ENCODE measurements around the gene PALM2AKAP2. TPM values are rescaled to one million over a fixed set of nuclear protein-coding genes. Genes with fewer than 3 reads are reported as not detected.

Gene PALM2AKAP2
- total RNA-seq, 2 donors from 2014 or later, result 0.49 to 1.1 TPM

- no peak for TF ChIP-seq CTCF (conservative IDR thresholded peaks at IDR 0.05)
- Histone ChIP-seq H3K9ac (ENCODE audit: extremely low read depth, low read length, poor library complexity, severe bottlenecking) (no peak overlapping the region), H3K27me3 (ENCODE audit: control insufficient read depth, insufficient read depth, low read length, poor library complexity, severe bottlenecking) (no peaks in the 10 kb centered on the region), H3K4me3 (ENCODE audit: low read length) (no peak overlapping the region), H3K4me1 (ENCODE audit: control insufficient read depth, insufficient read depth, low read length) (no peaks in the 10 kb centered on the region), H3K9me3 (ENCODE audit: control insufficient read depth, low read length) (no peaks in the 10 kb centered on the region), H3K27ac (ENCODE audit: low read depth, low read length) (no peak overlapping the region), H3K36me3 (ENCODE audit: control insufficient read depth, insufficient read depth, low read length) (no peaks in the 10 kb centered on the region)
- no peak overlapping the region for H3K4me3 Mint-ChIP-seq
- H3K9me3 Mint-ChIP-seq, result no peaks in the 10 kb centered on the region
- no peaks in the 10 kb centered on the region for H3K36me3 Mint-ChIP-seq (ENCODE audit: low read depth)
- peaks cover 5% of the 10 kb centered on the region for H3K4me1 Mint-ChIP-seq
- no peak for DNase-seq
- peaks cover 8% of the 10 kb centered on the region for H3K27me3 Mint-ChIP-seq (ENCODE audit: insufficient read depth)
- WGBS, 2 experiments (ENCODE audit: insufficient coverage in 1 of 2, insufficient read length in 1 of 2), result 80 to 92% methylated on average over 2 to 3 of the region's 3 CpGs
- H3K27ac Mint-ChIP-seq, result no peak overlapping the region
Observed at GRCh38 chr9:109789971-109790370, 10.0 kb downstream of the PALM2AKAP2 start.

DNA sequence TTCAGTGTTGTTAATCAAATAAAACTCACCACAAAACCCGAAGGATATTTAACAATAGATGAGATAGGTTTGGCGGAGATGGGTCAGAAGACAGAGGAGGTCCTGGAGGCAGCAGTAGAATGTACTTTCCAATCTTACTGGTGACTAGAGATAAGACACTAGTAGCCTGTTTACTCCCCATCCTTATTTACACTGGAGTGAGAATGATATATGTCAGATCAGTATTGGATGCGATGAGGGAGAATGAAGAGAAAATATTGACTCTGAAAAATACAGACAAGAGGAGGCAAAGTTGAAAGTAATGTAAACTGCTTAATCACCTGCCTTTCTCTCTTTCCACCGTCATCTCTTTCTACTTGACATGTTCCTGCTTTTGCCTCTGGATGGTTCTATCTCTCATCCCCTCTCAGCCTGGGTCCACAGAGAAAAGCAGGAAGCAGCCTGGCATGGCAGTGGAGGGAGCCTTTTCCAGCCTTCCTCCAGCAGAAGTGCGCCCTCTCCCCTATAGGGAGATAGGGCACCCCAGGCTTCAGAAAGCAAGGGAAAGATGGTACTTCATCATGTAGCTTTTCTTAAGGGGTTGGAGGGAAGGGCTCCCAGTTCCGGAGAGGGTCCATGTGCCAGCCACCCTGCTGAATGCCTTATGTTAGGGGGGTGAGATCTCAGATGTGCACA lies 11.1 kb downstream of the PALM2AKAP2 start:
- no peak overlapping the region for H3K9ac ChIP-seq (ENCODE audit: extremely low read depth, low read length, poor library complexity, severe bottlenecking)
- WGBS, 2 experiments (ENCODE audit: insufficient coverage in 1 of 2, insufficient read length in 1 of 2), result 93 to 100% methylated on average over 3 to 6 of the region's 6 CpGs
- DNase-seq, result no peak
- no peaks in the 10 kb centered on the region for H3K9me3 ChIP-seq (ENCODE audit: control insufficient read depth, low read length)
- Mint-ChIP-seq H3K36me3 (ENCODE audit: low read depth) (no peaks in the 10 kb centered on the region), H3K4me1 (peaks cover 5% of the 10 kb centered on the region), H3K27me3 (ENCODE audit: insufficient read depth) (peaks cover 4% of the 10 kb centered on the region), H3K9me3 (no peaks in the 10 kb centered on the region), H3K4me3 (no peak overlapping the region), H3K27ac (no peak overlapping the region)
- no peaks in the 10 kb centered on the region for H3K36me3 ChIP-seq (ENCODE audit: control insufficient read depth, insufficient read depth, low read length)
- TF ChIP-seq CTCF (conservative IDR thresholded peaks at IDR 0.05), result no peak
- H3K4me1 ChIP-seq (ENCODE audit: control insufficient read depth, insufficient read depth, low read length), result no peaks in the 10 kb centered on the region
- H3K27me3 ChIP-seq (ENCODE audit: control insufficient read depth, insufficient read depth, low read length, poor library complexity, severe bottlenecking), result no peaks in the 10 kb centered on the region
- no peak overlapping the region for H3K4me3 ChIP-seq (ENCODE audit: low read length)
- no peak overlapping the region for H3K27ac ChIP-seq (ENCODE audit: low read depth, low read length)

GRCh38 chr9:109791747-109792146 lies 11.7 kb downstream of the PALM2AKAP2 start:
- no peak overlapping the region for H3K27ac ChIP-seq (ENCODE audit: low read depth, low read length)
- no peak for DNase-seq
- H3K9ac ChIP-seq (ENCODE audit: extremely low read depth, low read length, poor library complexity, severe bottlenecking), result no peak overlapping the region
- H3K36me3 ChIP-seq (ENCODE audit: control insufficient read depth, insufficient read depth, low read length), result no peaks in the 10 kb centered on the region
- Mint-ChIP-seq H3K27me3 (ENCODE audit: insufficient read depth) (peaks cover 4% of the 10 kb centered on the region), H3K4me3 (no peak overlapping the region), H3K36me3 (ENCODE audit: low read depth) (no peaks in the 10 kb centered on the region), H3K27ac (no peak overlapping the region), H3K9me3 (no peaks in the 10 kb centered on the region), H3K4me1 (peaks cover 5% of the 10 kb centered on the region)
- H3K4me3 ChIP-seq (ENCODE audit: low read length), result no peak overlapping the region
- WGBS, 2 experiments (ENCODE audit: insufficient coverage in 1 of 2, insufficient read length in 1 of 2), result no CpG with 5 or more reads among the region's 1 CpG
- no peaks in the 10 kb centered on the region for H3K4me1 ChIP-seq (ENCODE audit: control insufficient read depth, insufficient read depth, low read length)
- H3K27me3 ChIP-seq (ENCODE audit: control insufficient read depth, insufficient read depth, low read length, poor library complexity, severe bottlenecking), result no peaks in the 10 kb centered on the region
- H3K9me3 ChIP-seq (ENCODE audit: control insufficient read depth, low read length), result no peaks in the 10 kb centered on the region
- TF ChIP-seq CTCF (conservative IDR thresholded peaks at IDR 0.05), result no peak

All from endodermal cell (in vitro differentiated cells).